Loucy (cell line): Measurements from ENCODE around the gene CCDC3.

ENCODE experiments used
- H2AFZ ChIP-seq: fragments of 200-600 bp; sonication (generic); 2 replicates; pipeline ENCODE4 v1.6.0; 2016; ENCODE audit warnings: antibody characterized with exemption, mild to moderate bottlenecking, low read length, moderate library complexity
- H3F3A ChIP-seq: fragments of 200-600 bp; 2 replicates; pipeline ENCODE4 v1.6.0; 2016; ENCODE audit warnings: antibody characterized with exemption, low read depth, mild to moderate bottlenecking
- H3K27me3 ChIP-seq: fragments of 200-600 bp; sonication (generic); 2 replicates; pipeline ENCODE4 v1.6.1; 2014; ENCODE audit warnings: low read length, mild to moderate bottlenecking; ENCODE audit not compliant: insufficient read depth, poor library complexity, severe bottlenecking
- H3K36me3 ChIP-seq: fragments of 200-600 bp; sonication (generic); 2 replicates; pipeline ENCODE4 v1.6.1; 2016; ENCODE audit warnings: low read length; ENCODE audit not compliant: insufficient read depth
- H3K4me1 ChIP-seq: fragments of 200-600 bp; sonication (generic); 2 replicates; pipeline ENCODE4 v1.5.1; 2014; ENCODE audit warnings: low read length, mild to moderate bottlenecking; ENCODE audit not compliant: insufficient read depth, poor library complexity, severe bottlenecking
- H3K4me2 ChIP-seq: fragments of 200-600 bp; sonication (generic); 2 replicates; pipeline ENCODE4 v1.6.0; 2014; ENCODE audit warnings: antibody characterized with exemption, low read length, low read depth, mild to moderate bottlenecking; ENCODE audit not compliant: poor library complexity, severe bottlenecking
- H3K4me3 ChIP-seq: fragments of 200-600 bp; sonication (generic); 2 replicates; pipeline ENCODE4 v1.5.1; 2014; ENCODE audit warnings: low read length, mild to moderate bottlenecking, mixed read lengths; ENCODE audit not compliant: poor library complexity, severe bottlenecking
- H3K79me2 ChIP-seq: fragments of 200-600 bp; sonication (generic); 2 replicates; pipeline ENCODE4 v1.6.1; 2014; ENCODE audit warnings: low read length; ENCODE audit not compliant: insufficient read depth
- H3K9ac ChIP-seq: fragments of 200-600 bp; sonication (generic); 2 replicates; pipeline ENCODE4 v1.6.0; 2014; ENCODE audit warnings: mild to moderate bottlenecking, low read depth, low read length, moderate library complexity; ENCODE audit not compliant: poor library complexity, severe bottlenecking
- H3K9me2 ChIP-seq: fragments of 200-600 bp; sonication (generic); replicated peaks from 2 replicates; pipeline ENCODE4 v1.6.1; 2016; ENCODE audit warnings: low read depth, low read length, mixed read lengths
- H3K9me3 ChIP-seq: fragments of 200-600 bp; sonication (generic); 2 replicates; pipeline ENCODE4 v1.6.1; 2014; ENCODE audit warnings: mild to moderate bottlenecking, antibody characterized with exemption, low read length, low read depth; ENCODE audit not compliant: insufficient read depth
- H4K20me1 ChIP-seq: fragments of 200-600 bp; sonication (generic); 2 replicates; pipeline ENCODE4 v1.6.0; 2014; ENCODE audit warnings: antibody characterized with exemption, low read length, mild to moderate bottlenecking; ENCODE audit not compliant: insufficient read depth, poor library complexity, severe bottlenecking
- EZH2phosphoT487 ChIP-seq: fragments of 200-600 bp; IDR thresholded peaks from 2 replicates; pipeline ENCODE4 v1.6.1; 2018; ENCODE audit warnings: antibody characterized with exemption, mild to moderate bottlenecking, moderate library complexity, borderline replicate concordance
- TF ChIP-seq, protein P1 (sequence below): fragments of 200-600 bp; sonication (generic); conservative IDR thresholded peaks from 2 replicates; pipeline ENCODE4 v1.5.1; 2014; ENCODE audit warnings: mild to moderate bottlenecking, antibody characterized with exemption, low read length

Gene CCDC3

DNA sequence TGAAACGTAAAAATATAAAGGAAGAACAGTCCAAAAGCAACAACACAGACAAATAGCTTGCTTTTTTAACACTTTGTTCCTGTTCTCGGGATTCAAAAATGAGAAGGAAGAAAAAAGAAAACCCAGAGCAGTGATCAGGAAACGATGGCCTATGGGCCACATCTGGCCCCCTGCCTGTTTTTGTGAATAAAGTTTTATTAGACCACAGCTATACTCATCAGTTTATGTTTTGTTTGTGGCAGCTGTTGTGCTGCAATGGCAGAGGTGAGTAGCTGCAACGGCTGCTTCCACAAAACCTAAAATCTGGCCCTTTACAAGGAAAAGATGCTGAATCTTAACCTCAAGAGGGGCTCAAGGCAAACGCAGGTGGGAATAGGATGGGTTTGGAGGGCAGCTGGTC lies 96.4 kb downstream of the CCDC3 start:
- no peaks in the 10 kb centered on the region for H3K4me1 ChIP-seq
- no peaks in the 10 kb centered on the region for H3K36me3 ChIP-seq
- no peaks in the 10 kb centered on the region for H3K79me2 ChIP-seq
- no peak overlapping the region for H3K4me2 ChIP-seq
- H3F3A ChIP-seq = no peaks in the 10 kb centered on the region
- no peaks in the 10 kb centered on the region for H4K20me1 ChIP-seq
- no peak overlapping the region for H3K9ac ChIP-seq
- no peak overlapping the region for H3K4me3 ChIP-seq
- no peaks in the 10 kb centered on the region for H3K9me2 ChIP-seq
- no peak overlapping the region for H2AFZ ChIP-seq
- no peaks in the 10 kb centered on the region for H3K9me3 ChIP-seq
- no peak for TF ChIP-seq EZH2phosphoT487
- TF ChIP-seq, protein P1, sequence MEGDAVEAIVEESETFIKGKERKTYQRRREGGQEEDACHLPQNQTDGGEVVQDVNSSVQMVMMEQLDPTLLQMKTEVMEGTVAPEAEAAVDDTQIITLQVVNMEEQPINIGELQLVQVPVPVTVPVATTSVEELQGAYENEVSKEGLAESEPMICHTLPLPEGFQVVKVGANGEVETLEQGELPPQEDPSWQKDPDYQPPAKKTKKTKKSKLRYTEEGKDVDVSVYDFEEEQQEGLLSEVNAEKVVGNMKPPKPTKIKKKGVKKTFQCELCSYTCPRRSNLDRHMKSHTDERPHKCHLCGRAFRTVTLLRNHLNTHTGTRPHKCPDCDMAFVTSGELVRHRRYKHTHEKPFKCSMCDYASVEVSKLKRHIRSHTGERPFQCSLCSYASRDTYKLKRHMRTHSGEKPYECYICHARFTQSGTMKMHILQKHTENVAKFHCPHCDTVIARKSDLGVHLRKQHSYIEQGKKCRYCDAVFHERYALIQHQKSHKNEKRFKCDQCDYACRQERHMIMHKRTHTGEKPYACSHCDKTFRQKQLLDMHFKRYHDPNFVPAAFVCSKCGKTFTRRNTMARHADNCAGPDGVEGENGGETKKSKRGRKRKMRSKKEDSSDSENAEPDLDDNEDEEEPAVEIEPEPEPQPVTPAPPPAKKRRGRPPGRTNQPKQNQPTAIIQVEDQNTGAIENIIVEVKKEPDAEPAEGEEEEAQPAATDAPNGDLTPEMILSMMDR = no peak
- H3K27me3 ChIP-seq = no peaks in the 10 kb centered on the region

- H3K27me3 ChIP-seq = no peaks in the 10 kb centered on the region
- no peaks in the 10 kb centered on the region for H4K20me1 ChIP-seq
- H3K9me3 ChIP-seq = no peaks in the 10 kb centered on the region
- no peak overlapping the region for H3K9ac ChIP-seq
- H3K79me2 ChIP-seq = no peaks in the 10 kb centered on the region
- TF ChIP-seq EZH2phosphoT487 = no peak
- TF ChIP-seq, protein P1 = no peak
- H3K36me3 ChIP-seq = no peaks in the 10 kb centered on the region
- H3K4me1 ChIP-seq = no peaks in the 10 kb centered on the region
- no peaks in the 10 kb centered on the region for H3F3A ChIP-seq
- H3K4me3 ChIP-seq = no peak overlapping the region
- no peak overlapping the region for H2AFZ ChIP-seq
- H3K4me2 ChIP-seq = no peak overlapping the region
- no peaks in the 10 kb centered on the region for H3K9me2 ChIP-seq
Observed at GRCh38 chr10:12902851-12903358, 98.6 kb downstream of the CCDC3 start.

DNA sequence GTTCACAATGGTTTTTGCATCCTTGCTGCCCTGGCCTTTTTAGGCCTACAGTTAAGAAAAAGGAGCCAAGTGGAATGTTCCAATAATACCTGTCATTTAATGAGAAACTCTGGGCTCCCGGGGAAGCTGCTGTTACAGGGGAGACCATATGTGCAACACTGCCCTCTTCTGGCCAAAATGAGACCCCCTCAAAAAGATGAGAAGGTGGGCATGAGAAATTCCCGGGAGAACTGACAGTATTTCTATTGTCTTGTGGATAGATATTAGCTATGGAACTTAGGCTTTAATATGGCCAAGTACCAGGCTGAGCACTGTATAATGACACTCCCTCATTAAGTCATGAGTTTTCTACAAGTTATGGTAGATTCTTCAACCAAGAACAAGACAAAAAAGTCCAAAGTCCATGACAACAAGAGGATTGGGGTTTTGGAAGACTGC lies 99.4 kb downstream of the CCDC3 start:
- no peak overlapping the region for H3K4me3 ChIP-seq
- no peaks in the 10 kb centered on the region for H4K20me1 ChIP-seq
- no peak overlapping the region for H3K9ac ChIP-seq
- H3F3A ChIP-seq = no peaks in the 10 kb centered on the region
- H3K79me2 ChIP-seq = no peaks in the 10 kb centered on the region
- peak overlapping the region; percentile 70 for H2AFZ ChIP-seq
- no peaks in the 10 kb centered on the region for H3K4me1 ChIP-seq
- H3K4me2 ChIP-seq = no peak overlapping the region
- H3K9me3 ChIP-seq = no peaks in the 10 kb centered on the region
- no peaks in the 10 kb centered on the region for H3K9me2 ChIP-seq
- H3K27me3 ChIP-seq = no peaks in the 10 kb centered on the region
- no peak for TF ChIP-seq EZH2phosphoT487
- TF ChIP-seq, protein P1 = peak; percentile 90
- H3K36me3 ChIP-seq = no peaks in the 10 kb centered on the region
